ENCODE measurements around the gene CSF1.
A peak's percentile ranks its signal among the peaks of the same experiment; 100 is the strongest.
"Not testable (repeated sequence)": the region's sequence is repeated elsewhere in the genome, so short reads cannot be mapped to it uniquely, and the experiment has no call there.

The CSF1 gene

DNA sequence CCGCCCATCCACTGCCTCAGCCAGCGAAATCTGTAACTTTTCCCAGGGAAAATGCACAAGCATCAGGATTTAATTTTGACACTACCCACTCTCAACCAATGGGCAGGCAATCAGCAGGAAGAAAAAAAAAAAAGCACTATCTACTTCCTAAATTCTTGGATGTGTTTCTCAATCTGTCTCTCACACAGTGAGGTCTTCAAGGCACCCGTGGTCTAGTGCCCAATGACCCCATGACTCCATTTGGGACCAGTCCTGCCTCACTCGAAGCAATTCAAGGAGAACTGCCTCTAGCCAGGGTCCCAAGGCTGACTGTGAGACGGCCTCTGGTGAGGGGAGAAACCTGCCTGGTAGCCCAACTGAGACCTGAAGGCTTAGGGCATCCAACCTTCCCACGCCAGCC lies 35.9 kb downstream of the CSF1 start:
- DNase-seq = no peak

DNA sequence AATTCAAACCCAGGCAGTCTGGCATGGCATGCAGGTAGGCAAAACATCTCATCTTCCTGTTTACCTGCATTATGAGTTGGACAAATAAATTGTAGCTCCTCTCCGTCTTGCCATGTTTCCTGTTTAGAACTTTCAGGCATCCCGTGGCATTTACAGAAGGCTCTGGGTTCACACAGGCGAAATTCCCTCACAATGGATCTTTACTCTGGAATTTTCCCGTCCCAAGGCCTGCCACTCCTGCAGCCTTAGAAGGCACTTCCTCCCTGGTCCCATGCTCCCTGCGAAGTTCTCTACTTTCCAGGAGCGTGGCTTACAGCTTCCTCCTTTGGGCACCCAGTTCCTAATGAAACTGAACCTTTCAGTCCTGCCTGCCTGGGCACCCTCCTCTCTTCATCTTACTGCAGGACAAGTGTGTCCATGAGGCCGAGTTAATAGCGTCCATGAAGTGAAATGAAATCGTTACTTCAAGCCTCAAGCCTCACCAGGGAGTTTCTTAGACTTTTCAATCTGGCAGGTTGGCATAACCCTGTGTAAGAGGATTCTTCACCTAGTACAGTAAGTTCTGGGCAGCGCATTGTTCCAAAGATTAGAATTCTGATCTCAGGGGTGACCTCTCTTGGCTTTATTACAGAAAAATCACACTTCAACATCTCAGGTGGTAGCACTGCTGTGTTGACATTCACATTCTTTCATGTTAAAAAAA lies 37.1 kb downstream of the CSF1 start:
- DNase-seq = no peak

GRCh38 chr1:109948285-109948630 lies 37.6 kb downstream of the CSF1 start:
- no peak for DNase-seq

DNA sequence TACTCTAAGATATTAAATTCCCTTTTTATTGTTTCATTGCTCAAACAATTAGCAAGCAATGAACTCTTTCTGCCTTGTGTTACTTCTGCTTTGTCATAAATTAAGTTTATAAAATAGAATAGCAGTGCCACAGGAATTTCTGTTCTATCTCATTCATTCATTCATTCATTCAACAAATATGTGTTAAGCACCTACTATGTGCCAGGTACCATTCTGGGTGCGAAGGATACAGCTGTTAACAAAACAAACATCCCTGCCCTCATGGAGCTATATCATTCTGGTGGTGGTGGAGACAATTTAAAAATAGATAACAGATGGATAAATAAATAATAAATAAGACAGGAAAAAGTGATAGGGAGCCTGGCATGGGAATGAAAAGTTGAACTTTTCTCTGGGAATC lies 39.4 kb downstream of the CSF1 start:
- no peak for DNase-seq

- DNase-seq = no peak
Measured at GRCh38 chr1:109950509-109950908, 39.9 kb downstream of the CSF1 start.

GRCh38 chr1:109951501-109951900 lies 40.9 kb downstream of the CSF1 start:
- not testable (repeated sequence) for DNase-seq

- no peak for DNase-seq
Measured at GRCh38 chr1:109954041-109954512, 43.4 kb downstream of the CSF1 start.

- DNase-seq = no peak
Measured at GRCh38 chr1:109959632-109959973, 49.0 kb downstream of the CSF1 start.

DNA sequence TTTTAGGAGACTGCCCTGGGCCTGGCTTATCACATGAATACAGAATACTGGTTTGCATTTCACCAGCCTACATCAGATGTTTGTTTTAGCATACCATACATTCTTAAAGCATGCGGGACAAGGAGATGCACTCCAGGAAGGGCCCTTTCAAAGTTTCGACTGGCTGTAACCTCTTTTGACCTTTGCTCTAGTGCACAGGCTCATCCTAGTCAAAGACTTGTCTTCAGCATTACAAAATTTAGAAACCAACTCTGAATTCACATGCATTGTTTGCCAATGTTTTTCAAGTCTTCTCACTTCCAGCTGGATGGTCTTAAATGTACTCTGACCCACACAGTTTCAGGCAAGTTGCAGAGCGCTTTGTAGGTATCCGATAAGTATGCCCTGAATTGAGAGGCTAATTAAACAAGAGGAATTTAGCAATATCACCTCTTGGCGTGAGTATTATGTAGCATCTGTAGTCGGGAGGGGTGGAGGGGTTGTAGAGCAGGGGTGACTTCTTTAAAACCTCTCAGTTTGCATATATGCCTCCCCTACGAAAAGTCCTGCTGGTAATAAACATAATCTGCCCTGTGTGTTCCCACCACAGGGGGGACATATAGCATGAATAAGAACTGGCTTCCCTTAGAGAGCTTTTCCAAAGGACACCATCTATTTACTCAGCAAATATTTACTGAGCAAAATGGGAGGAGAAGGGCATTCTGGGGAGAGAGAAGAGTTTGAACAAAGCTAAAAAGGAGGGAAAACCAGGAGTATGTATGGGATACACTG lies 49.5 kb downstream of the CSF1 start:
- DNase-seq = peak; percentile 99

GRCh38 chr1:109960745-109961094 lies 50.1 kb downstream of the CSF1 start:
- no peak for DNase-seq

- DNase-seq = no peak
Measured at GRCh38 chr1:109963864-109964263, 53.2 kb downstream of the CSF1 start.

DNA sequence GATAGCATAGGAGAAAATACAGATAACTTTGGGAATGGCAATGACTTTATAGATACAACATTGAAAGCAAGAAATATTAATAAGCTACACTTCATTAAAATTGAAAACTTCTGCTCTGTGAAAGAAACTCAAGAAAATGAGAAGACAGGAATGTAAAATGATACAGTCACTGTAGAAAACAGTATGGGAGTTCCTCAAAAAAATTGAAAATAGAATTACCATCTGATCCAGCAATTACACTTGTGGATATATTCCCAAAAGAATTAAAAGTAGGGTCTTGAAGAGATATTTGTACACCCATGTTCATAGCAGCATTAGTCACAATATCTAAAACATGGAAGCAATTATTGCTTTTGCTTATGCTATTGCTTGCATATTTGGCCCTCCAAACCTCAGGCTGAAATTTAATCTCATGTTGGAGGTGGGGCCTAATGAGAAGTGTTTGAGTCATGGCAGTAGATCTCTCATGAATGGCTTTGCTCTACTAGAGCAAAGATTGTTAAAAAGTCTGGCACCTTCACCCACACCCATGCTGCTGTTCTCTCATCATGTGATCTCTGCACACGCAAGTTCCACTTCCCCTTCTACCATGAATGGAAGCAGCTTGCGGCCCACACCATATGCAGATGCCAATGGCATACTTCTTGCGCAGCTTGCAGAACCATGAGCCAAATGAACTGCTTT lies 58.6 kb downstream of the CSF1 start:
- no peak for DNase-seq

DNA sequence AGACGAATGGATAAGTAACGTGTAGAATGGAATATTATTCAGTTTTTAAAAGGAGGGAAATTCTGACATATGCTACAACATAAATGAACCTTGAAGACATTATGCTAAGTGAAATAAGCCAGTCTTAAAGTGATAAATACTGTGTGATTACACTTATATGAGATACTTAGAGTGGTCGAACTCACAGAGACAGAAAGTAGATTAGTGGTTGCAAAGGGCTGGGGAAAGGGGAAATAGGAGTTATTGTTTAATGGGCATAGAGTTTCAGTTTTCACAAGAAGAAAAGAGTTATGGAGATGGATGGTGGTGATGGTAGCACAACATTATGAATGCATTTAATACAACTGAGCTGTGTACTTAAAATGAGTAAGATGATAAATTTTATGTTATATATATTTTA lies 59.3 kb downstream of the CSF1 start:
- DNase-seq = no peak

DNA sequence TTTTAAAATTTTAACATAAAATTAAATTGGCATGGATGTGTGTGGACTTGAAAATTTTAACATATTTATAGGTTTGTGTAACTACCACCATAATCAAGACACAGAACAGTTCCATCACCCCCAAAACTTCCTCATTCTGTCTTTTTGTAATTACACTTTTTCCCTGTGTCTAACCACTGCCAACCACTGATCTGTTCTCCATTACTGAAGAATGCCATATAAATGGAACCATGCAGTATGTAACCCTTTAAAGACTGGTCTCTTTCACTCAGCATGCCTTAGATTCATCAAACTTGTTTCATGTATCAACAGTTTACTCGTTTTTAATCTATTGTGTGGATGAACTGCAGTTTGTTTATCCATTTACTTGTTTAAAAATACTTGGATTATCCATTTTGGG lies 60.9 kb downstream of the CSF1 start:
- DNase-seq = no peak

- no peak for DNase-seq
Measured at GRCh38 chr1:109974191-109974590, 63.5 kb downstream of the CSF1 start.

GRCh38 chr1:109975718-109976117 lies 65.1 kb downstream of the CSF1 start:
- DNase-seq = no peak

DNA sequence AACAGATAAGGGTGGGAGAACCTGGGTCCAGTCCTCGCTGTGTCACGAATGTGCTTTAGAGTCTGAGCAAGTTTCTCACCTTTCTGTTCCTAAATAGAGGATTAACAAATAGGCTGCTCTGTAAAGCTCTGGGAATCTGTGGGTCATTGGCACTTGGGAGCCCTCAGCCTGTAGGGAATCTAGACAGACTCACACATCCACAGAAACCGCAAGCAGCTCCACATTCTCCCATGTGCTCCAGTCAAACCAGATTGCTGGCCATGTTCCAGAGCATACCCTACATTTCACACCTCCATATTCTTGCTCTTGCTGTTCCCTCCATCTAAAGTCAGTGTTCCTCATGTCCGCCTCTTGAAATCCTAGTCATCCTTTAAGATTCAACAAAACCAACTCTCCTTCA lies 66.1 kb downstream of the CSF1 start:
- no peak for DNase-seq

- DNase-seq = no peak
Measured at GRCh38 chr1:109977225-109977624, 66.6 kb downstream of the CSF1 start.

DNA sequence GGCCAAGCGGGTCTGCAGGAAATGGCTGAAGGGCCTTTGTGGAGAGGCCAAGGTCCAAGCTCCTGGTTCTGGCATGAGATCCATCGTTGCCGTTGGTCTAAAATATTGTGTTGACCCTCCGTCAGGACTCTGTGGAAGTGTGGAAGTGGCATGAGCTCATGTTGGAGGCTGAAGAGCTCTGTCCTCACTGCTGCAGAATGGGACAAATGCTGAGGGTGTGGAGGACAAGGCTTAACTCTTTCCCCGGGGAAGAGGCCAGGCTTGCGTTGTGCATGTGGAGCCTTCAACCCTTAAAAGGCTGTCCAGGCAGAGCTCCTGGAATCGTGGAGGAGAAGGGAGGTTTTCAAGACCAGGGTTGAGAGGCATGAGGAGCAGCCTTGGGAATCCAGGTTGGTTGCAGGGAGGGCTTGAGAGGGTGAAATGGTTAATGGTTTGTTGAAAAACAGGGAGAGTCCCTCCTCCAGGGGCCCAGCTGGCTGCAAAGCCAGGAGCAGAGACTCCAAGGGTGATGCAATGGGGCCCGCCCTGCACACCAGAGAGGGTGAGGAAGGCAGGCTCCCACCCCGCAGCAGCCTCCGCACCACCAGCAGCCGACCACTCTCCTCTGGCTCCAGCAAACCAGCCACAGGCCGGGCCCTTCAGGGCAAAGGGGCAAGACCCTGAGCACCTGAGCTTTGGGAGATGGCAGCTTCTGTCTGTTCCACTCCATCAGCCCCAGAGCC lies 67.2 kb downstream of the CSF1 start:
- no peak for DNase-seq

- no peak for DNase-seq
Measured at GRCh38 chr1:109978761-109979488, 68.3 kb downstream of the CSF1 start.

GRCh38 chr1:109979489-109980091 lies 68.9 kb downstream of the CSF1 start:
- DNase-seq = no peak

All from NCI-H748 treated with DMSO at 0.1 percent for 48 hours (cell line).